ENCODE data around the gene SPATA1.

GRCh38 chr1:84573967-84574842 lies 68.0 kb downstream of the SPATA1 start, which contains the start of gene CTBS:
- peak; percentile 89 for TF ChIP-seq MAX (CRISPR knock-in tag; IDR thresholded peaks at IDR 0.05)
- no peak for TF ChIP-seq E2F4 (CRISPR knock-in tag; IDR thresholded peaks at IDR 0.05; ENCODE audit: borderline replicate concordance, low read depth)
- 0 out of 2 replicates have a peak, but pooled peaks have one; percentile 11 for TF ChIP-seq ESRRA (CRISPR knock-in tag; IDR thresholded peaks at IDR 0.05; ENCODE audit: borderline replicate concordance)
- no peak for TF ChIP-seq SMAD4 (CRISPR knock-in tag; IDR thresholded peaks at IDR 0.05)
- TF ChIP-seq NFYB (CRISPR knock-in tag; conservative IDR thresholded peaks at IDR 0.05; ENCODE audit: low read depth), result no peak
- TF ChIP-seq CTCF (IDR thresholded peaks at IDR 0.05), result no peak
- peak; percentile 71; the same call in 1 of the 2 replicates for TF ChIP-seq TP53 (CRISPR knock-in tag; IDR thresholded peaks at IDR 0.05)
- no peak for TF ChIP-seq NR1H2 (CRISPR knock-in tag; IDR thresholded peaks at IDR 0.05)
